Skin epidermis (tissue), 12 donors: Measurements from ENCODE around the gene ARID1A.
"Not testable (repeated sequence)": the region's sequence is repeated elsewhere in the genome, so short reads cannot be mapped to it uniquely, and the experiment has no call there.

Experiments used
- H3K27ac ChIP-seq, 21 experiments: fragments of 200-600 bp; sonication (generic) in 11 of 21; one replicate each; pipeline ENCODE4 v1.5.0; 2020; ENCODE audit warnings: mild to moderate bottlenecking in 3 of 21, inconsistent platforms in 2 of 21, moderate library complexity in 2 of 21
- H3K4me3 ChIP-seq, 7 experiments: fragments of 200-600 bp; sonication (generic) in 2 of 7; one replicate each; pipeline ENCODE4 v1.5.0; 2020; ENCODE audit warnings: inconsistent platforms in 2 of 7, mild to moderate bottlenecking in 2 of 7, moderate library complexity in 1 of 7

The ARID1A gene

GRCh38 chr1:26799479-26800142 is 103.8 kb downstream of the ARID1A start:
- H3K4me3 ChIP-seq, result no peak overlapping the region
- peak overlapping the region in 20 of 21 experiments; percentile 1 to 86 (median 59) for H3K27ac ChIP-seq

GRCh38 chr1:26803932-26804331 is 108.1 kb downstream of the ARID1A start:
- H3K27ac ChIP-seq, H3K4me3 ChIP-seq: not testable (repeated sequence)

- H3K27ac ChIP-seq, result peak overlapping the region in 1 of 21 experiments; percentile 67
- H3K4me3 ChIP-seq, result not testable (repeated sequence)
Observed at GRCh38 chr1:26810105-26810504, 114.3 kb downstream of the ARID1A start.

- Histone ChIP-seq H3K4me3 (no peak overlapping the region), H3K27ac (peak overlapping the region in 1 of 21 experiments; percentile 67)
Observed at GRCh38 chr1:26811057-26811456, 115.2 kb downstream of the ARID1A start.

GRCh38 chr1:26811708-26812107 is 115.9 kb downstream of the ARID1A start:
- Histone ChIP-seq H3K27ac (peak overlapping the region in 1 of 21 experiments; percentile 67), H3K4me3 (no peak overlapping the region)

GRCh38 chr1:26814377-26814776 is 118.6 kb downstream of the ARID1A start:
- Histone ChIP-seq H3K27ac (no peak overlapping the region), H3K4me3 (no peak overlapping the region)

- Histone ChIP-seq H3K27ac (no peak overlapping the region), H3K4me3 (no peak overlapping the region)
Observed at GRCh38 chr1:26814893-26815292, 119.1 kb downstream of the ARID1A start.

GRCh38 chr1:26820784-26821269 is 125.0 kb downstream of the ARID1A start:
- H3K27ac ChIP-seq, result peak overlapping the region in 3 of 21 experiments; percentile 24 to 73 (median 51)
- no peak overlapping the region for H3K4me3 ChIP-seq

- Histone ChIP-seq H3K27ac (no peak overlapping the region), H3K4me3 (no peak overlapping the region)
Observed at GRCh38 chr1:26822737-26823395, 127.1 kb downstream of the ARID1A start.

- Histone ChIP-seq H3K27ac (peak overlapping the region in 10 of 21 experiments; percentile 1 to 96 (median 40)), H3K4me3 (no peak overlapping the region)
Observed at GRCh38 chr1:26824731-26825130, 128.9 kb downstream of the ARID1A start.

- Histone ChIP-seq H3K4me3 (peak within 1 kb of the TSS; percentile 63 to 79 (median 72)), H3K27ac (peak within 1 kb of the TSS; percentile 73 to 96 (median 84))
Observed at GRCh38 chr1:26826261-26827105, 130.7 kb downstream of the ARID1A start, which contains the start of gene ZDHHC18. ZDHHC18 (plus strand) TSS chr1:26826688; CDS start chr1:26826805, 117 bp downstream.

- Histone ChIP-seq H3K27ac (peak overlapping the region; percentile 49 to 96 (median 80)), H3K4me3 (peak overlapping the region; percentile 63 to 79 (median 72))
Observed at GRCh38 chr1:26827106-26827604, 131.3 kb downstream of the ARID1A start.

GRCh38 chr1:26827663-26828062 is 131.8 kb downstream of the ARID1A start:
- peak overlapping the region; percentile 63 to 79 (median 72) for H3K4me3 ChIP-seq

GRCh38 chr1:26828411-26828991 is 132.7 kb downstream of the ARID1A start:
- H3K4me3 ChIP-seq, result peak overlapping the region in 1 of 7 experiments; percentile 72
- H3K27ac ChIP-seq, result peak overlapping the region in 15 of 21 experiments; percentile 1 to 96 (median 78)

More at GRCh38 chr1:26827663-26828062, 131.8 kb downstream of the ARID1A start:
- peak overlapping the region in 18 of 21 experiments; percentile 49 to 96 (median 82) for H3K27ac ChIP-seq

GRCh38 chr1:26829184-26829911 is 133.5 kb downstream of the ARID1A start:
- H3K27ac ChIP-seq, result peak overlapping the region in 15 of 21 experiments; percentile 14 to 96 (median 78)
- no peak overlapping the region for H3K4me3 ChIP-seq

GRCh38 chr1:26831059-26831458 is 135.2 kb downstream of the ARID1A start:
- Histone ChIP-seq H3K27ac (peak overlapping the region in 10 of 21 experiments; percentile 20 to 92 (median 49)), H3K4me3 (no peak overlapping the region)
